Measurements from ENCODE around the gene AGAP9.
"Not testable (repeated sequence)": the region's sequence is repeated elsewhere in the genome, so short reads cannot be mapped to it uniquely, and the experiment has no call there.

The AGAP9 gene

DNA sequence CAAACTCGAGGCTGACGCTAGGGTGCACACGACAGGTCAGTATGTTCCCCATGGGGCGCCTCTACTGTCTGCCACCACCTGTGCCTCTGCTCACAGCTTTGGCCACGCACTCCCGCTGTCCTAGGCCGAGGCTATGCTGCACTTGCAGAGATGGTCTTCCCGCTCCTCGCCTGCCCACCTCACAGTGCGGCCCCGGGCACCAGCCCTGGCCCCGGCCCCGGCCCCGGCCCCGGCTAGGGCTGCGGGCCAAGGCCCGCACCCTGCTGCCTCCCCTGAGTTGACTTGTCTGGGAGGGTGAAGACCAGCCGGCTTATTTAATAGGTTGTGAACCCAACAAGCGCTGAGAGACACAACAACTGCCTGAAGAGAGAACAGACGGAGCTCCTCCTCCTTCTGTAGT, at the start of gene AGAP9:
Gene AGAP9, minus strand, starts transcription at position 164 of the 400 bp plus-strand sequence. Its CDS starts 112 bp downstream, at position 52.
- DNase-seq = not testable (repeated sequence)

DNA sequence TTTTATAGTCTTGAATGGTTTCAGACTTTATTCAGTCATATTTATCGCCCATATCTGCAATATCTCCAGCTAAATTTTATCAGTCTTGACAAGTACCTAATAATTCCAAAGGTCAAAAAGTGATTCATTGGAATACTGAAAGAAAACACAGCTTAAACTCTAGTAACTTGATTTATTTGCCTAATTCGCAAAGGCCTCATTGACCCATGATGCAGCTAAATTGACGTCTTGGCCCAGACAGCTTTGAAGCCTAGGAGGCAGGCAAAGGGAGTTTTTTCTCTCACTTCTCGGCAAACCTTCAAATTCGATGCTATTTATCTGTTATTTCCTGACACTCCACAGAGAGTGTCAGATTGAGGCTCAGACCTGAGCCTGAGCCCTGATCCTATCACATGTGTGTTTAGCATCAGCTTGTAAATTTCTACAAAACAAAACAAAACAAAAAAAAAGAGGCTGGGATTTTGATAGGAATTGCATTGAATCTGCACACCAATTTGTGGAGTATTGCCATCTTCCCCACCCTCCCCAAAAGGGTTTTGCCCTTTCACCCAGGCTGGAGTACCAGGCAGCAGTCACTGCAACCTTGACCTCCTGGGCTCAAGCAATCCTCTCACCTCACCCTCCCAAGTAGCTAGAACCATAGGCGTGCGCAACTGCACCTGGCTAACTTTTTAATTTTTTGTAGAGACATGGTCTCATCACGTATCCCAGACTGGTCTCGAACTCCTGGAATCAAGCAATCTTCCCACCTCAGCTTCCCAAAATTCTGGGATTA, 47.9 kb upstream of the AGAP9 start:
- not testable (repeated sequence) for DNase-seq

DNA sequence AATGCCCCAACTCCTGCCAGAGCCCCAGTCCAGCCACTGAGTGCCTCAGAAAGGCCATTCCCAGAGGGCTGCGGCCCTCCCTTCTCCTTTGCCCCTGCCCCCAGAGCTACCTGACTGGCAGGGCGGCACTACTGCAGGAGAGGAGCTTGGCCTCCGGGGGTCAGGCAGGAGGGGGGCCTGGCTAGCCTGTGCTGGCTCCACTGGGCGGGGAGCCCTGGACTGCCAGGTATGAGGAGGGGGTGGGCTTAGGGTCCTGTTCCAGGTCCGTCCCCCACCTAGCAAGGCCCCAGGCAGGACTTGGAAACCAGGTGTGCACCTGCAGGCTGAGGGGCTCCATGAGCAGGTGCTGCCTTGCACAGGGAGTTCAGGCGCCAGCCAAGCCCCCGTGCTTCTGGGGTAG, 43.3 kb upstream of the AGAP9 start:
- DNase-seq = not testable (repeated sequence)

DNA sequence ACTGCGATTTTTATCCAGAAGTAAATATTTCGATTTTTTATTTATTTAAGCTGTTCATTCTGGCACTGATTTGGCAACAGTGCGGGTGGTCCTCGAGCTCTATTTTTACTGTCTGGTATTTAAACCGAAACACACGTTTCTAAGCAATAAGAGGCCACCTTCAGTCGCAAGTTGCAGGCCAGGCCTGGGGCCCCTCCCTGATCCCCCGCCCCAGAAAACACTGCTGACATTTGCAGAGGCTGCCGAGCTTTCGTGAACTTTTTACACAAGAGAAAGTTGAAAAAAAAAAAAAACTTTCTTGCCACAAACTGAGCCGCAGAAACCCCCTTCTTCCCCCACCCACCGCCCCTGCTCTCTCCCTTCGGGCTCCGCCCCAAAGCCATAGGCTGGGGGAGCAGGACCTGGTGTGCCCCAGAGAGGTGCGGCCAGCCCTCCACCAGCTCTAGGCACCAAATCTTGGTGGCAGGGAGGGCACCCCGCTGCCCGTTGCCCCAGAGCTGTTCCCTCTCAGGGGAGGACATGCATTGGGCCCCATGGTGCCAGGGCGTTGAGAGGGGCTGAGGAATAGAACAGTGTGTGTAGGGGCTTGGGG, 42.8 kb upstream of the AGAP9 start:
- DNase-seq = not testable (repeated sequence)

DNA sequence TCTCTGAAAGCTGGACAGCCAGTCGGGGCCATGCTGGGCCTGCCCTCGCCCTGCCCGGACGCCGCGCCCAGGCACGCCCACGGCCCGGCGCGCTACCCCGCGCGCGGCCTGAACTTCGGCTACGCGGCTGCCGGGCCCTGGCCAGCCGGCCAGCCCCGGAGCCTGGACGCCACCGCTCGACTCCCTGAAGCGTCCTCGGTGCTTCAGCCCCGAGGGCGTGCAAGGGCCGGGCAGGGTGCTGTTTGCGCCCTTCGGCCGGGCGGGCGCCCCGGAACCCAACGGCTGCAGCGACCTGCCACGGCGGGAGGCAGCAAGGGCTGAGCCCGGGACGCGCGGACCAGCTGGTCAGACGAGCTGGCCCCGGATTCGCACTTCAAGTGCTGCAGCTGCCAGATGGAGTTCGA, 42.1 kb upstream of the AGAP9 start:
- DNase-seq = not testable (repeated sequence)

DNA sequence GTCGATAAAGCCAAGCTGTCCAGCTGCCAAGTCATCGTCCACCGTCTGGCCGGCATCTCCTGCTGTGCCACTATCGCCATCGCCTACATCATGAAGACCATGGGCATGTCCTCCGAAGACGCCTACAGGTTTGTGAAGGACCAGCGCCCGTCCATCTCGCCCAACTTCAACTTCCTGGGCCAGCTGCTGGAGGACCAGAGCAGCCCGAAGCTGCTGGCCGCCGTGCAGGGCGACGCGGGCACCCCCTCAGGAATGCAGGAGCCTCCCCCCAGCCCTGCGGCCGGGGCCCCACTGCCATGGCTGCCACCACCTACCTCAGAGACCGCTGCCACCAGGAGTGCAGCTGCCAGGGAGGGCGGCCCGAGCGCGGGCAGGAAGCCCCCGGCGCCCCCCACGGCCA, 41.5 kb upstream of the AGAP9 start:
- DNase-seq = not testable (repeated sequence)

DNA sequence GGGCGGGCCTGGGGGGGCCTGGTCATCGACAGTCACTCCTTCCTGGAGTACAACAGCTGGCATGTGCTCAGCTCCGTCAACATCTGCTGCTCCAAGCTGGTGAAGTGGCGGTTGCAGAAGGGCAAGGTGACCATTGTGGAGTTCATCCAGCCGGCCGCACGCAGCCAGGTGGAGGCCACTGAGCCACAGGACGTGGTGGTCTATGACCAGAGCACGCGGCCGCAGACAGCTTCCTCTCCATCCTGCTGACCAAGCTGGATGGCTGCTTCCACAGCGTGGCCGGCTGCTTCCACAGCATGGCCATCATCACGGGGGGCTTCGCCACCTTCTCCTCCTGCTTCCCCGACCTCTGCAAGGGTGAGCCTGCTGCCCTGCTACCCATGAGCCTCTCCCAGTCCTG, 40.9 kb upstream of the AGAP9 start:
- not testable (repeated sequence) for DNase-seq

DNA sequence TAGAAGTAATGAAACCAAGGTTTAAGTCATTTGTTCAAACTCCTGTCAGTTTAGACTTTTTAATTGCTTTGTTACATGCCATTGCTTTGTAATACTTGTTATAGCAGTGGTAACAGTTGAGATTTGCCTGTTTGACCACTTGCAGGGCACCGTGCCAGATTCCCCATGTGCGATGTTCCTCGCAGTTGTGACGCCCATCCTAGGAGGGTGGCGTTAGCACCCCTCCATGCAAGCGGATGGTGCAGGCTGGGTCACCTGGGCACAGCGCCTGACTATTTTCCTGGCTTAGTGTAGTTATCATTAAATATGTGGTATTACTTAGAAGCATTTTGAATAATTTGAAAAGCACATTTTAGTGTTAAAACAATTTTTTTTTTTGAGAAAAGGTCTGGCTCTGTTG, 37.0 kb upstream of the AGAP9 start:
- not testable (repeated sequence) for DNase-seq

DNA sequence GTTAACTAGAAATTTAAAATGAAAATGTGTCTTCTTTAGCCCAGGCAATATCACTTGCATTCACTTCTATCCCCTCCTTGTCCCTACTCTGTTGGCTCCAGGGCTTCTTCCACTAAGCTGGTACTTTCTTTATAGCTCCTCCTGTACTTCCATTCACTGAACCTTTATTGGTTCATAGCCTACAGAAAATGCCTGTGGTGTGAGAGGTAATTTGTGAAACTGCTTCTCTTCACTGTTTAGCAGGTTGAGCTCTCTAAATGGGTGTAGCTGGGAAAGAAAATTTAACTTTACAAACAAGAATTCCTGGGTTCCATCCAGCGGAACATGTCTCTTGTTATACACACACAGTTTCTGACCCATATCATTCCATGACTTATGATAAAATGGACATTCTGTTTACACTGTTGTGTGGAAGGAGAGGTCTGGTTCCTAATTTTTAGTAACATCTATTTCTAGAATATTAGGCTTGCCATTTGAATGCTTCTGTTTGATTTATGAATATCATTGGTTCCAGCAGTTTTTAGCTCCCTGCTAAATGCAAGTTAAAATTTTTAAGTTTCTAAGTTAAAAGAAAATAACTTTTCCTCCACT, 36.4 kb upstream of the AGAP9 start:
- DNase-seq = not testable (repeated sequence)

DNA sequence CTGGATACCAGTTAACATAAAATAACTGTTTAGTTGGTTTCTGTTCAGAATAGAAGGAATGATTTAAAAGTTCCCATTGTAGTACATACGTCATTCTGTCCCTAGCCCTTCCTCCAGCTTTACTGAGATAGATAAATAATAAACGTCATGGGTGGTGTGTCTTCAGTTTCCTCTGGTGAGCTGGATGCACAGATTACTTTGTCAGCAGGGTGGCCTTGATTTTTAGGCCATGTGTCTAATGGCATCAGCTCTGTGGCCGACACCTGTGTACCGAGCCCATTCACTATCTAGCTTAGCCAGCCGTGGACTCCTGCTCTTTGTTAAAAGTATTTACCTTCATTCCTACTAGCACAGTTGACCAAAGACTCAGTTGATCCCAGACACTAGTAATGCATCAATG, 34.7 kb upstream of the AGAP9 start:
- not testable (repeated sequence) for DNase-seq

DNA sequence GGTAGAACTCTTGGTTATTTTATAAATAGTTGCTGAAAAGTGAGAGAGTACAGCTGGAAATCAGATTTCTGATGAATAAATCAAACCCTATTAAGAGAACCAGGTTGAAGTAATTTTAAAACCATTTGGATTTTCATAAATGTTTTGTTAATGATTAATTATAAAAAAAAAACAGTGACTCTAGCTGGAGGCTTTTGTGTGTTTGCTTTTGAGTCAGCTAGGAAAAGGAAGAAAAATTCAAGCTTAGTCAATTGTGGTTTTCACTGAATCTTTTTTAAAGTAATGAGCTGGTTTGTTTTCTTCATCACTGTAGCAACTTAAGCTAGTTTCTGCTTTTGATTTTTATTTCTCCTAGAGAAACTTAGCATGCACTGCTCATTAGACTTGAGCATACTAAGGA, 34.2 kb upstream of the AGAP9 start:
- DNase-seq = not testable (repeated sequence)

DNA sequence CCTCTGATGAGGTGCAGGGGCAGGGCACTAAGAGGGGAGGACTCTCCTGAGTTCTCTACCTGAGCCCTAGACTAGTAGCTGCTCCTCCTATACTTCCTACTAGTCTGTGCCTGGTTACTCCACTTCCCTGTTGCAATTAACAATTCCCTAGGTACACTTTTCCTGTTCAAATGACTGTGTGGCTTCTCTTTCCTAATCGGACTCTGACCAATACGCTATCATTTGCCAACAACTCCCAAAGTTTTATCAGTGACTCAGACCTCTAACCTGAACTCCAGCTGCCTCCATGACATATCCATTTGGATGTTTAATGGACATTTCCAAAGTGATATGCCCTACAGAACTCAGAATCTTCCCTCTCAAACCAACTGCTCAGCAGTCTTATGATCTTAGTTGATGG, 31.9 kb upstream of the AGAP9 start:
- DNase-seq = not testable (repeated sequence)

DNA sequence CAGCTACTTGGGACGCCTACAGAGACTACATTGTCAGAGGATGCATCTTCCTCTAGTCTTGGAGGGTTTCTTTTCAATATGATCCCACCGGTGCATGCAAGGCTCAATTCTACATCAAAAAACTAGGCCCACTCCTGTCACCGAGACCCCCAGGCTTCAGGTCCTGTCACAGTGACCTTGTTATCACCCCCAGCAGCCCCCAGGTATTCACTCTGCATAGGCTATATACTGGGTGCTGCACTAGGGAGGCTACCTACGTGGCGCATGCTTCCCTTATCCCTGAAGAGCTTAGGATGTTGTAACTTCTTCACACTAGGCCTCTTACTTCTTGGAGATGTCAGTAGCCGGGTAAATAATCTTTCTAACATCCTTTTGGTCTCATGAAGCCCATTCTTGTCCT, 31.1 kb upstream of the AGAP9 start:
- not testable (repeated sequence) for DNase-seq

DNA sequence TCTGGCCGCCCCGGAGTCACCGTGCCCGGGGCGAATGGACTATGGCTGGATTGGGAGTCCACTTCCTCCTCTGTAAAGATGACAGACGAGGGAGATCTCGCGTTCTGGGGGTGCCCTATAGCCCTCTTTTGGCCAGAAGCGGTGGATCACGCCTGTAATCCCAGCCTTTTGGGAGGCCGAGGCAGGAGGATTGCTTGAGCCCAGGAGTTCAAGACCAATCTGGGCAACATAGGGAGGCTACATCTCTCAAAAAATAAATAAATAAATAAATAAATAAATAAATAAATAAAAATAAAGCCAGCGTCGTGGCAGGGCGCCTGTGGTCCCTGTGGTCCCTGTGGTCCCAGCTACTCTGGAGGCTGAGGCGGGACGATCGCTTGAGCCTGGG, 30.4 kb upstream of the AGAP9 start:
- DNase-seq = peak; percentile 11

DNA sequence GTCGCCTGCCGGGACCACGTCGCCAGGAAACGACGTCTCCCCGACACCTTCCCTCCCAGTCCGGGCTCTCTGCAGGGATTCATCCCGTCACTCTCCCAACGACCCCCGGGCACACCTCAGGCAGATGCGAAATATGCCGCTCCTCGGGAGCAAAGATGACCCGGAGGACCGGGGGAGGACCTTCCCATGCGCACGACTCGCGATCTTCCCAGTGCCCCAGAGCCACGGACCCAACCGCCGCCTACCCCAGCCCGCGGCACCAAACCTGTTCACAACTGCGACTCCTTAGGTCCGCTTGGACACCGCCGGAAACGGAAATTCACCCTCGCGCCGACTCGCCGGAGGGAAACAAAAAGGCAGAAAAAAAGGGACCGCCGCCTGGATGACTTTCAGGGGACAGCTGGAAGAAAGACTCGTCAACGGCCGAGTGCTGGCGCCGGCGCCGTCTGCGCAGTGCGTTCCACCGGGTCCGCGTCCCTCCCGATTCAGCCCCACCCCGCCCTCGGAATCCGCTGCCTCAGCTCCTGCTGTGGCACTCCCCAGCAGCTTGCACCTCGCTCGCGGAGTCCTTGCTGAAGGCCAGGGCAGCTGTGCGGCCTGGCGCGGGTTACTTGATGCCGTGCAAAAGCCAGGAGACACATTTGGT, 29.9 kb upstream of the AGAP9 start:
- peak; percentile 79 for DNase-seq

DNA sequence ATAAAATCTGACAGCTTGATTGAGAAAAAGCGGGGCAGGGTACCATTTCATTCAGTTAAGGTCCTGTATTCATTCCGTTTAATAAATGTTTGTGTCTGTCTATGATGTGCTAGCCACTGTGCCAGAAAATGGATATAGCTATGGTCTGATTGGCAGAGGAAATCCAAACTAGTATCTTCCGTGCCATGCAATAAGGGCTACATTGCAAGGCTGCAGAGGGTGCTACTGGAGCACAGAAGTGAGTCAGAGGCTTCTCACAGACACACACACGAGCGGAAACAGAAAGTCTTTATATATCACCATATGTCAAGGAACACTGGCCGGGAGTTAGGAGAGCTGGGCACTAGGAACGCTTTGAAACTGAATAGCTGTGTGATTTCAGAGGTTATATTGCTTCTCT, 29.3 kb upstream of the AGAP9 start:
- peak; percentile 37 for DNase-seq

DNA sequence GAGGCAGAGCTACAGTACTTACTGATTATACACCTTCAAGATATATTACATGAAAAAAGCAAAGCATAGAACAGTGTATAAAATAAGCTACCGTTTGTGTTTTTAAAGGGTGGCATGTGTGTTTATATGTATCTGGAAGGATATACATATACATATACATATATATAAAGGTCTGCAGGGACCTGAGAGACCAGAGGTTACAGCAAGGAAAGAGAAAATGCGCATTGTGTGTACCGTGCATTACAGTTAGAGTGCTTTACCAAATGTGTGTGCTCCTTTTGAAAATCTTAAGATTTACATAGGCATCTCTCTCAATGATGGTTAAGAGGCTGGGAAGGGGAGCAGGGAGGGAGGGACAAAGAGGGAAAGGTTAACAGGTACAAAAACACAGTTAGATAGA, 23.8 kb upstream of the AGAP9 start:
- not testable (repeated sequence) for DNase-seq

DNA sequence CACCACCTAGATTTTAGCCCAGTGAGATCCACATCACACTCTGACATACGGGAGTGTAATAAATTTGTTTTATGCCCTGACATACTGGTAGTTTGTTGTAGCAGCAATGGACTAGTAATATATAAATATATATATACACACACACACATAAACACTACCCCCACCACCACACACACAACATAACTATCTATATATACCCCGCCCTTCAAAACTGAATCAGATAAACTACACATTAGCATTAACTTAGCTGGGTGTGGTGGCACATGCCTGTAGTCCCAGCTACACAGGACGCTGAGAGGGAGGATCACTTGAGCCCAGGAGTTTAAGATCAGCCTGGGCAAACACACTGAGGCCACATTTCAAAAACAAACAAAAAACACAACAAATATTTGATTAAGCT, 13.0 kb upstream of the AGAP9 start:
- DNase-seq = not testable (repeated sequence)

DNA sequence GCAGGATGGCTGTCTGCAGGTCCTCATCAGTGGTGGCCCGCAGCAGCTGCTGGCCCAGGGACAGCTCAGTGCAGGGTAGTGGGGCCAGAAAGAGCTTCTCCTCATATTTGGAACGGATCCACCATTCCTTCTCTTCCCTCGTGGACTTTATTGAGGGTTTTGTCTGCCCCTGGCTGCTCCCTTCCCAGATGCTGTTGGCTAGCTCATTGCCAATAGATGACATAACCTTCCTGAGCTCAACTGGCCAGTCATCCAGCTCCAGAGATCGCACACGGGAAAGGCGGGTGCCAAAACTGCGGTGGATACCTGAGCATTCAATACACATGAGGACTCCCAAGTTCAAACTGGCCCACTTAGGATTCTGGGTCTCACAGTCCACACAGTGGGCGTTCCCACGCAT, 21.1 kb downstream of the AGAP9 start:
- DNase-seq = not testable (repeated sequence)

DNA sequence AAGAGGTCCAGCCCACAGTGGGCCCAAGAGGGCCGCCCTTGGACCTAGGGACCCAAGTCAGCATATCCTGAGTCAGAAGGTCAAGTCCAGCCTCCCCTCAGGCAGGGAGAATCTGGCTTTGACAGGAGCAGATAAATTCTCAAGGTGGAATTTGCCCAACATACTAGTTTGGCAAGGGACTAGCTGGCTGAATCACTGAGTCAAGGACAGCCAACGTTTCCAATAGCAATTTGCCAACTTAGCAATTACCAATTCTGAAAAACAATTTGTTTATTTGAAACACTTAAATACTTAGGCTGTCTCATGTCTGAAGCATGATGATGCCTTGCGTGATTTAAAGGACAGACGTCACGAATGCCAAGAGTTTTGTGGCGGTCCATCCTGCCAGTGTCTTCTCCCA, 29.2 kb downstream of the AGAP9 start:
- DNase-seq = not testable (repeated sequence)

DNA sequence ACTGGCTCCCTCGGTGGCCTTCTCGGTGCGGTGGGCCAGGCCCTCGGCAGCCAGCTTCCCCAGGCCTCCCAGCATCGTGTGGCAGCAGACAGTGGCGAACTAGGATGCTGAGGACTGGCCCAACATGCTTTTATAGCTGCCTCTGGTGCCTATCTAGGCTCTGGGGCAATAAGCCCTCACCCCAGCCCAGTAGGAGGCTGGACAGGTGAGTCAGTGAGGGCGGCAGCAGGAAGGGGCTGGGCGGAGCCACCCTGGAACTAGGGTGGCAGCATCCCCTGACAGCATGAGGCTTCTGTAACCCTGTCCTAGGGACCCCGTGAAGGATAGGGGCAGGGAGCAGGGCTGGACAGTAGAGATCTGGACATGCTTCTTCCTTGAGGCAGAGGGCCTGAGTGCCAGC, 31.8 kb downstream of the AGAP9 start, which contains the start of gene FAM25G:
Gene FAM25G, minus strand, starts transcription at position 101 of the 400 bp plus-strand sequence. Its CDS starts 26 bp downstream, at position 75.
- DNase-seq = not testable (repeated sequence)

DNA sequence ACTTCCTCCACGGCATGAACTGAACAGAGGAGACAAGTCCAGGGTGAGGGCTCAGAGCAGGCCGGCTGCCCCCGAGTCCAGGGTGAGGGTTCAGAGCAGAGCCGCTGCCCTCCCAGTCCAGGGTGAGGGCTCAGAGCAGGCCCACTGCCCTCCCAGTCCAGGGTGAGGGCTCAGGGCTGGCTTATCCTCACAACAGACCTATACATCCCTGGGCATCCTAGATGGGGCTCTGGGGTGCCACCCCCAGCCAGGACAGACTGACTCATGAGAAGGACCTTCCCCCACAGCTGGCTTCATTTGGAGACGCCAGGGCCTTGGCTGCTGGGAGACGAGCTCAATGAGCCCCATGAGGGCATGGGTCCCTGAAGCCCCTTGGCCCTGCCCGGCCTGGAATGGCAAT, 33.8 kb downstream of the AGAP9 start:
- DNase-seq = not testable (repeated sequence)

DNA sequence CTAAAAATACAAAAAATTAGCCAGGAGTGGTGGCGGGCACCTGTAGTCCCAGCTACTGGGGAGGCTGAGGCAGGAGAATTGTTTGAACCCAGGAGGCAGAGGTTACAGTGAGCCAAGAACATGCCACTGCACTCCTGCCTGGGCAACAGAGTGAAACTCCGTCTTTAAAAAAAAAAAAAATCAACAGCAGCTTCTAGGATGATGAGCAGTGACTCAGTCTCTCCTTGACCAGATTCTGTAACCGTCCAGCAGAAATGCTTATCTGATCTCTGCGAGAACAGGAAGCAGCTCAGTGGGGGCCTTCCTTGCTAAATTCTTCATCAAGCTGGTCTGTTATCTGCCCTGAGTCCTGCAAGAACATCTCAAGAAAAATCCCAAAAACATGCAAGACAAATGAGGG, 37.5 kb downstream of the AGAP9 start:
- DNase-seq = not testable (repeated sequence)
